A549 (cell line): ENCODE results near the gene USP13. TPM values are rescaled to one million over a fixed set of nuclear protein-coding genes. Genes with fewer than 3 reads are reported as not detected.

Experiments used
- ATAC-seq, 2 experiments: fragments of 200-7000 bp in 1 of 2; fragments of >200 bp in 1 of 2; cut with Nextera tagmentation in 1 of 2; cut with Tn5 transposase in 1 of 2; 3 replicates each; pipeline versions ENCODE4 v1.8.0 to v1.9.1; 2018 to 2020; ENCODE audit warnings: mild to moderate bottlenecking in 1 of 2, moderate library complexity in 1 of 2
- CTCF ChIA-PET: fragments of 300-600 bp; sonication (Branson Sonifier 250); formaldehyde crosslinking; extraction: SDS; loops from one replicate; lab custom pipeline; 2021; ENCODE audit warnings: antibody characterized with exemption, inconsistent platforms; lab: Yijun Ruan, JAX
- POLR2A ChIA-PET: fragments of 350-600 bp; formaldehyde crosslinking; extraction: SDS; loops from one replicate; lab custom pipeline; 2021; ENCODE audit warnings: antibody characterized with exemption, inconsistent platforms; lab: Yijun Ruan, JAX
- DNase-seq, 2 experiments: peaks; one replicate each; pipeline versions ENCODE4 v3.0.0 to v3.0.0-alpha.2; 2011 to 2016; ENCODE audit warnings: low read depth in 1 of 2, low spot score in 1 of 2
- FAIRE-seq: peaks from 2 replicates; lab custom pipeline; 2011; peaks lifted over from hg19 to GRCh38; lab: Jason Lieb, UNC
- H3K27ac ChIP-seq, 2 experiments: fragments of >200 bp; sonication (Bioruptor Twin); formaldehyde crosslinking; 3 replicates each; pipeline ENCODE4 v1.5.1; 2016 to 2017
- H3K4me1 ChIP-seq: fragments of >200 bp; sonication (Bioruptor Twin); formaldehyde crosslinking; 3 replicates; pipeline ENCODE4 v1.6.1; 2016
- H3K4me2 ChIP-seq: fragments of >200 bp; sonication (Bioruptor Twin); formaldehyde crosslinking; 3 replicates; pipeline ENCODE4 v1.6.1; 2016
- H3K4me3 ChIP-seq: fragments of >200 bp; sonication (Bioruptor Twin); formaldehyde crosslinking; 3 replicates; pipeline ENCODE4 v1.5.1; 2016
- H3K9me3 ChIP-seq: fragments of >200 bp; sonication (Bioruptor Twin); formaldehyde crosslinking; 3 replicates; pipeline ENCODE4 v1.6.1; 2016
- ATOH8 ChIP-seq: fragments of 250-450 bp; sonication (Bioruptor Pico); IDR thresholded peaks from 2 replicates; pipeline ENCODE4 v1.5.0; 2020; ENCODE audit warnings: low read depth, mild to moderate bottlenecking, moderate library complexity
- CBX2 ChIP-seq: fragments of 200-600 bp; sonication (generic); IDR thresholded peaks from 2 replicates; pipeline ENCODE4 v1.6.1; 2016; ENCODE audit warnings: low read depth, mild to moderate bottlenecking, borderline replicate concordance
- CBX8 ChIP-seq: fragments of 200-600 bp; sonication (generic); IDR thresholded peaks from 2 replicates; pipeline ENCODE4 v1.6.1; 2016
- CEBPB ChIP-seq, 2 experiments: fragments of >200 bp in 1 of 2; sonication (Bioruptor Twin) in 1 of 2; formaldehyde crosslinking in 1 of 2; IDR thresholded peaks; 2 replicates each; pipeline ENCODE4 v1.6.1; 2012 to 2016
- CTCF ChIP-seq: fragments of >200 bp; sonication (Bioruptor Twin); formaldehyde crosslinking; IDR thresholded peaks from 3 replicates; pipeline ENCODE4 v1.5.1; 2016
- EHF ChIP-seq: fragments of 250-450 bp; sonication (Bioruptor Pico); IDR thresholded peaks from 2 replicates; pipeline ENCODE4 v1.5.0; 2020; ENCODE audit warnings: mild to moderate bottlenecking
- ELK1 ChIP-seq: fragments of 150-350 bp; IDR thresholded peaks from 2 replicates; pipeline ENCODE4 v1.6.1; 2014; ENCODE audit warnings: low read depth, mild to moderate bottlenecking, low read length
- FOSB ChIP-seq: fragments of 250-450 bp; sonication (Bioruptor Pico); IDR thresholded peaks from 2 replicates; pipeline ENCODE4 v1.5.0; 2020; ENCODE audit warnings: mild to moderate bottlenecking, moderate library complexity
- HES2 ChIP-seq: fragments of >200 bp; sonication (Bioruptor Twin); formaldehyde crosslinking; IDR thresholded peaks from 2 replicates; pipeline ENCODE4 v1.6.1; 2016
- HMGXB4 ChIP-seq: fragments of 250-450 bp; sonication (Bioruptor Pico); IDR thresholded peaks from 2 replicates; pipeline ENCODE4 v1.5.0; 2021; ENCODE audit warnings: mild to moderate bottlenecking, moderate library complexity, borderline replicate concordance
- JUN ChIP-seq, 2 experiments: fragments of >200 bp; sonication (Bioruptor Twin); formaldehyde crosslinking; IDR thresholded peaks; 2 replicates in 1 of 2; 3 replicates in 1 of 2; pipeline ENCODE4 v1.6.1; 2016 to 2017
- JUNB ChIP-seq: fragments of >200 bp; sonication (Bioruptor Twin); formaldehyde crosslinking; IDR thresholded peaks from 2 replicates; pipeline ENCODE4 v1.6.1; 2016
- MAFK ChIP-seq: fragments of 450-650 bp; IDR thresholded peaks from 2 replicates; pipeline ENCODE4 v1.6.1; 2014; ENCODE audit not compliant: partially characterized antibody
- MAZ ChIP-seq: fragments of 150-350 bp; IDR thresholded peaks from 2 replicates; pipeline ENCODE4 v1.6.1; 2014; ENCODE audit warnings: antibody characterized with exemption, low read depth, low read length, borderline replicate concordance
- MYC ChIP-seq: IDR thresholded peaks from 2 replicates; pipeline ENCODE4 v1.6.1; 2012; ENCODE audit warnings: mild to moderate bottlenecking, inconsistent platforms, low read length, improper control_type of control experiment, borderline replicate concordance
- NR3C1 ChIP-seq: fragments of >200 bp; sonication (Bioruptor Twin); formaldehyde crosslinking; IDR thresholded peaks from 3 replicates; pipeline ENCODE4 v1.6.1; 2017
- POLR2A ChIP-seq: IDR thresholded peaks from 2 replicates; pipeline ENCODE4 v1.6.1; 2012; ENCODE audit warnings: mild to moderate bottlenecking, low read length
- RAD21 ChIP-seq, 2 experiments: fragments of >200 bp in 1 of 2; sonication (Bioruptor Twin) in 1 of 2; formaldehyde crosslinking in 1 of 2; IDR thresholded peaks in 1 of 2; conservative IDR thresholded peaks in 1 of 2; 2 replicates in 1 of 2; 3 replicates in 1 of 2; pipeline ENCODE4 v1.6.1; 2012 to 2018; ENCODE audit warnings: inconsistent platforms in 1 of 2
- RARB ChIP-seq: fragments of 250-450 bp; sonication (Bioruptor Pico); IDR thresholded peaks from 2 replicates; pipeline ENCODE4 v1.8.0; 2021; ENCODE audit warnings: mild to moderate bottlenecking, moderate library complexity
- TFCP2L1 ChIP-seq: fragments of 250-450 bp; sonication (Bioruptor Pico); IDR thresholded peaks from 2 replicates; pipeline ENCODE4 v1.5.0; 2021; ENCODE audit warnings: mild to moderate bottlenecking
- USF2 ChIP-seq: fragments of 450-650 bp; IDR thresholded peaks from 2 replicates; pipeline ENCODE4 v1.6.1; 2014; ENCODE audit warnings: antibody characterized with exemption
- ZFP36 ChIP-seq: fragments of 450-650 bp; IDR thresholded peaks from 2 replicates; pipeline ENCODE4 v1.6.1; 2014; ENCODE audit warnings: borderline replicate concordance; ENCODE audit not compliant: partially characterized antibody
- ZNF302 ChIP-seq: fragments of 250-450 bp; sonication (Bioruptor Pico); IDR thresholded peaks from 2 replicates; pipeline ENCODE4 v1.9.0; 2021; ENCODE audit warnings: inconsistent platforms, mild to moderate bottlenecking, moderate library complexity
- WGBS: methylation state at CpG from one replicate; pipeline ENCODE4 v1.1.6; 2017; ENCODE audit errors: missing lambda C conversion rate; 5-methylcytosine and 5-hydroxymethylcytosine counted together
- polyA plus RNA-seq, 4 experiments: library from polyadenylated mRNA; depleted of rRNA in 3 of 4; stranded (reverse); fragments of >200 nt; fragmentation: RNase III in 1 of 4; extraction: RNeasy Plus Mini Kit Qiagen cat#74134 plus additional on column Dnase treatment in 1 of 4; gene quantifications; 2 replicates in 3 of 4; 3 replicates in 1 of 4; pipeline ENCODE4 v1.2.3, GENCODE V29; 2011 to 2017

Gene USP13
- polyA plus RNA-seq, 2 of the 4 experiments (the other 2 are of a cell fraction) = 7.5 to 10.2 TPM

GRCh38 chr3:179739816-179740594 lies 87.2 kb downstream of the USP13 start:
- ATAC-seq (no peak), FAIRE-seq (no peak), DNase-seq (no peak)
- ChIA-PET POLR2A (no interaction called here), CTCF (interaction anchor here (1.4 kb wide), 1 partner anchor 10 kb away, joined by 3 read pairs; no protein-coding TSS in a partner anchor)
- H3K4me2 ChIP-seq = no peak overlapping the region
- no peak overlapping the region for H3K4me3 ChIP-seq
- no peaks in the 10 kb centered on the region for H3K9me3 ChIP-seq
- no peaks in the 10 kb centered on the region for H3K4me1 ChIP-seq
- no peak for TF ChIP-seq NR3C1
- TF ChIP-seq RARB = no peak
- no peak for TF ChIP-seq FOSB (CRISPR knock-in tag)
- no peak for TF ChIP-seq RAD21 (conservative IDR thresholded peaks at IDR 0.05 in 1 of 2, IDR thresholded peaks at IDR 0.05 in 1 of 2)
- TF ChIP-seq ZFP36 = no peak
- no peak for TF ChIP-seq JUNB
- TF ChIP-seq ATOH8 (CRISPR knock-in tag) = no peak
- no peak for TF ChIP-seq ZNF302
- no peak overlapping the region for H3K27ac ChIP-seq
- WGBS = 86% methylated on average over 12 of the region's 12 CpGs

GRCh38 chr3:179743913-179744312 lies 91.1 kb downstream of the USP13 start:
- Histone ChIP-seq H3K4me1 (no peaks in the 10 kb centered on the region), H3K4me2 (no peak overlapping the region), H3K27ac (no peak overlapping the region), H3K9me3 (no peaks in the 10 kb centered on the region), H3K4me3 (no peak overlapping the region)
- ChIA-PET POLR2A (no interaction called here), CTCF (no interaction called here)
- 91% methylated on average over 2 of the region's 2 CpGs for WGBS
- ATAC-seq = no peak
- no peak for TF ChIP-seq ELK1
- no peak for TF ChIP-seq HES2
- no peak for TF ChIP-seq CTCF
- no peak for TF ChIP-seq MYC
- TF ChIP-seq JUN (IDR thresholded peaks at IDR 0.05) = no peak
- TF ChIP-seq MAZ = no peak
- no peak for TF ChIP-seq FOSB (CRISPR knock-in tag)
- no peak for TF ChIP-seq JUNB
- no peak for TF ChIP-seq CBX2
- TF ChIP-seq POLR2A = no peak
- TF ChIP-seq HMGXB4 = no peak
- TF ChIP-seq CBX8 = no peak
- no peak for TF ChIP-seq ZFP36
- no peak for TF ChIP-seq MAFK
- TF ChIP-seq CEBPB (IDR thresholded peaks at IDR 0.05) = no peak
- no peak for TF ChIP-seq USF2
- TF ChIP-seq TFCP2L1 (CRISPR knock-in tag) = no peak
- TF ChIP-seq ZNF302 = no peak
- no peak for TF ChIP-seq EHF
- FAIRE-seq = no peak
- DNase-seq = no peak
